Liver (tissue), 9 donors: ENCODE results near the gene CYP39A1. TPM values are rescaled to one million over a fixed set of nuclear protein-coding genes. Genes with fewer than 3 reads are reported as not detected.

Experiments
- DNase-seq: peaks from one replicate; pipeline ENCODE4 v3.0.0-alpha.2; 2017; ENCODE audit warnings: low spot score
- H3K27ac ChIP-seq, 2 donors: one replicate each; pipeline ENCODE4 v1.7.0; 2013; ENCODE audit warnings: inconsistent platforms in 2 of 2, low read length in 2 of 2, control low read depth in 1 of 2, low read depth in 1 of 2, mild to moderate bottlenecking in 1 of 2
- H3K27me3 ChIP-seq, 4 donors: one replicate each; pipeline versions ENCODE4 v1.6.1 to v1.7.0; 2013; ENCODE audit warnings: low read length in 3 of 4, inconsistent platforms in 1 of 4, mild to moderate bottlenecking in 1 of 4, moderate library complexity in 1 of 4; ENCODE audit not compliant: control insufficient read depth in 4 of 4, insufficient read depth in 4 of 4
- H3K36me3 ChIP-seq, 4 donors: one replicate each; pipeline versions ENCODE4 v1.6.1 to v1.7.0; 2013; ENCODE audit warnings: low read length in 3 of 4, mild to moderate bottlenecking in 3 of 4, low read depth in 1 of 4, moderate library complexity in 1 of 4; ENCODE audit not compliant: control insufficient read depth in 4 of 4, insufficient read depth in 3 of 4
- H3K4me1 ChIP-seq, 4 donors: one replicate each; pipeline versions ENCODE4 v1.6.1 to v1.7.0; 2013; ENCODE audit warnings: low read length in 3 of 4, mild to moderate bottlenecking in 3 of 4, moderate library complexity in 1 of 4; ENCODE audit not compliant: control insufficient read depth in 4 of 4, insufficient read depth in 4 of 4
- H3K4me3 ChIP-seq, 3 donors: one replicate each; pipeline versions ENCODE4 v1.6.1 to v1.7.0; 2013; ENCODE audit warnings: low read length in 3 of 3, control low read depth in 1 of 3, low read depth in 1 of 3, mild to moderate bottlenecking in 1 of 3
- H3K9ac ChIP-seq, 2 donors: one replicate each; pipeline ENCODE4 v1.7.0; 2013; ENCODE audit warnings: low read length in 2 of 2, mild to moderate bottlenecking in 2 of 2, moderate library complexity in 2 of 2, control low read depth in 1 of 2, low read depth in 1 of 2
- H3K9me3 ChIP-seq, 4 donors: one replicate each; pipeline versions ENCODE4 v1.6.1 to v1.7.0; 2013; ENCODE audit warnings: low read length in 3 of 4; ENCODE audit not compliant: control insufficient read depth in 4 of 4
- ATF3 ChIP-seq: IDR thresholded peaks from 2 replicates; pipeline ENCODE4 v1.6.1; 2016; ENCODE audit warnings: antibody characterized with exemption
- CTCF ChIP-seq: fragments of 150-350 bp; IDR thresholded peaks from 2 replicates; pipeline ENCODE4 v1.5.1; 2017; ENCODE audit warnings: improper control_type of control experiment, low read depth, low read length; ENCODE audit not compliant: missing input control
- EGR1 ChIP-seq, 2 donors: IDR thresholded peaks; 2 replicates each; pipeline ENCODE4 v1.6.1; 2016 to 2018; ENCODE audit warnings: antibody characterized with exemption in 2 of 2, low read depth in 2 of 2
- FOXA1 ChIP-seq: IDR thresholded peaks from 2 replicates; pipeline ENCODE4 v1.6.1; 2016; ENCODE audit warnings: antibody characterized with exemption
- FOXA2 ChIP-seq: IDR thresholded peaks from 2 replicates; pipeline ENCODE4 v1.6.1; 2016; ENCODE audit warnings: antibody characterized with exemption
- GABPA ChIP-seq, 2 donors: IDR thresholded peaks in 1 of 2; conservative IDR thresholded peaks in 1 of 2; 2 replicates each; pipeline ENCODE4 v1.6.1; 2016; ENCODE audit warnings: antibody characterized with exemption in 2 of 2, mild to moderate bottlenecking in 1 of 2, moderate library complexity in 1 of 2
- HNF4A ChIP-seq, 2 donors: conservative IDR thresholded peaks; 2 replicates each; pipeline ENCODE4 v1.6.1; 2016; ENCODE audit warnings: antibody characterized with exemption in 2 of 2, mild to moderate bottlenecking in 2 of 2
- HNF4G ChIP-seq: IDR thresholded peaks from 2 replicates; pipeline ENCODE4 v1.6.1; 2016; ENCODE audit warnings: antibody characterized with exemption
- JUND ChIP-seq, 2 donors: IDR thresholded peaks; 2 replicates each; pipeline ENCODE4 v1.6.1; 2016; ENCODE audit warnings: antibody characterized with exemption in 2 of 2
- MAX ChIP-seq: IDR thresholded peaks from 2 replicates; pipeline ENCODE4 v1.6.1; 2016; ENCODE audit warnings: antibody characterized with exemption
- NR2F2 ChIP-seq: IDR thresholded peaks from 2 replicates; pipeline ENCODE4 v1.6.1; 2016; ENCODE audit warnings: antibody characterized with exemption
- RAD21 ChIP-seq, 2 donors: IDR thresholded peaks; 2 replicates each; pipeline ENCODE4 v1.6.1; 2016; ENCODE audit warnings: antibody characterized with exemption in 2 of 2, mild to moderate bottlenecking in 2 of 2
- REST ChIP-seq: IDR thresholded peaks from 2 replicates; pipeline ENCODE4 v1.6.1; 2016; ENCODE audit warnings: antibody characterized with exemption, mild to moderate bottlenecking
- RXRA ChIP-seq, 2 donors: IDR thresholded peaks; 2 replicates each; pipeline ENCODE4 v1.6.1; 2017 to 2018; ENCODE audit warnings: antibody characterized with exemption in 2 of 2, mild to moderate bottlenecking in 1 of 2
- SP1 ChIP-seq: IDR thresholded peaks from 2 replicates; pipeline ENCODE4 v1.6.1; 2018; ENCODE audit warnings: antibody characterized with exemption, mild to moderate bottlenecking
- TAF1 ChIP-seq: conservative IDR thresholded peaks from 2 replicates; pipeline ENCODE4 v1.6.1; 2016; ENCODE audit warnings: antibody characterized with exemption, mild to moderate bottlenecking
- YY1 ChIP-seq: IDR thresholded peaks from 2 replicates; pipeline ENCODE4 v1.6.1; 2016; ENCODE audit warnings: antibody characterized with exemption, mild to moderate bottlenecking
- ZBTB33 ChIP-seq: IDR thresholded peaks from 2 replicates; pipeline ENCODE4 v1.6.1; 2016; ENCODE audit warnings: antibody characterized with exemption
- WGBS: extraction: QIAGEN DNeasy Blood & Tissue Kit; methylation state at CpG from one replicate; pipeline ENCODE4 v1.1.7; 2013; 5-methylcytosine and 5-hydroxymethylcytosine counted together
- polyA plus RNA-seq, 2 donors: library from polyadenylated mRNA; stranded (reverse) in 1 of 2; unstranded in 1 of 2; fragments of 200-250 nt in 1 of 2; fragments of >200 nt in 1 of 2; fragmentation: Nextera tagmentation in 1 of 2; extraction: Ambion mirVana in 1 of 2; gene quantifications; one replicate each; pipeline versions ENCODE4 v1.2.1 to v1.2.3, GENCODE V29; 2013 to 2015
- total RNA-seq, 2 donors: library from RNA; depleted of rRNA; stranded (reverse); fragments of >200 nt; gene quantifications; one replicate each; pipeline ENCODE4 v1.2.3, GENCODE V29; 2014
- donor health status: healthy.
- donor health status: healthy.
- donor health status: healthy.
- donor health status: healthy.
- donor health status: healthy.

CYP39A1 gene
- total and polyA plus RNA-seq, 4 donors, result 10.8 to 29.8 (median 15.2) TPM

GRCh38 chr6:46688117-46688965 lies 35.7 kb upstream of the CYP39A1 start:
- DNase-seq, result no peak
- Histone ChIP-seq H3K4me3 (no peak overlapping the region), H3K36me3 (no peaks in the 10 kb centered on the region), H3K4me1 (peaks cover 0 to 6% (median 0%) of the 10 kb centered on the region in 4 donors), H3K27ac (no peak overlapping the region), H3K9ac (no peak overlapping the region), H3K27me3 (no peaks in the 10 kb centered on the region), H3K9me3 (peaks cover 0 to 4% (median 0%) of the 10 kb centered on the region in 4 donors)
- WGBS, result 93% methylated on average over 85 of the region's 85 CpGs
- no peak for TF ChIP-seq FOXA2
- no peak for TF ChIP-seq RAD21 (IDR thresholded peaks at IDR 0.05)

GRCh38 chr6:46687619-46688097 lies 35.0 kb upstream of the CYP39A1 start, which contains the start of gene TDRD6:
TDRD6 (plus strand) TSS chr6:46687885; CDS start chr6:46688129, 244 bp downstream.
- no peaks in the 10 kb centered on the region for H3K27me3 ChIP-seq
- no peak for TF ChIP-seq REST
- no peak for TF ChIP-seq NR2F2
- no peak for TF ChIP-seq RXRA (IDR thresholded peaks at IDR 0.05)
- TF ChIP-seq MAX, result no peak
- TF ChIP-seq RAD21 (IDR thresholded peaks at IDR 0.05), result no peak
- TF ChIP-seq FOXA2, result no peak
- no peak for TF ChIP-seq JUND (IDR thresholded peaks at IDR 0.05)
- TF ChIP-seq EGR1 (IDR thresholded peaks at IDR 0.05; ENCODE audit: low read depth in 2 of 2), result no peak
- no peak for TF ChIP-seq ZBTB33
- TF ChIP-seq HNF4A (conservative IDR thresholded peaks at IDR 0.05), result no peak
- TF ChIP-seq YY1, result no peak
- no peak for TF ChIP-seq FOXA1
- TF ChIP-seq HNF4G, result no peak
- TF ChIP-seq ATF3, result no peak
- no peak for TF ChIP-seq SP1
- no peak for TF ChIP-seq TAF1
- TF ChIP-seq GABPA (IDR thresholded peaks at IDR 0.05 in 1 of 2, conservative IDR thresholded peaks at IDR 0.05 in 1 of 2), result no peak
- no peak for TF ChIP-seq CTCF
- 88% methylated on average over 41 of the region's 41 CpGs for WGBS
- H3K36me3 ChIP-seq, result no peaks in the 10 kb centered on the region
- H3K27ac ChIP-seq, result no peak within 1 kb of the TSS
- peaks cover 0 to 6% (median 0%) of the 10 kb centered on the region in 4 donors for H3K4me1 ChIP-seq
- H3K4me3 ChIP-seq, result no peak within 1 kb of the TSS
- H3K9me3 ChIP-seq, result peaks cover 0 to 4% (median 0%) of the 10 kb centered on the region in 4 donors
- DNase-seq, result no peak
- no peak within 1 kb of the TSS for H3K9ac ChIP-seq
